AG09319 (cell line): ENCODE results near the gene BLM.
A peak's percentile ranks its signal among the peaks of the same experiment; 100 is the strongest.

Experiments
- DNase-seq: peaks from one replicate; pipeline ENCODE4 v3.0.0-alpha.2; 2010; ENCODE audit warnings: low read depth; ENCODE audit errors: extremely low read depth
- CTCF ChIP-seq: IDR thresholded peaks from 2 replicates; pipeline ENCODE4 v1.5.1; 2011; ENCODE audit warnings: low read depth, mild to moderate bottlenecking, inconsistent platforms, low read length, moderate library complexity

BLM gene

GRCh38 chr15:90760661-90761232 is 43.6 kb downstream of the BLM start:
- no peak for TF ChIP-seq CTCF

DNA sequence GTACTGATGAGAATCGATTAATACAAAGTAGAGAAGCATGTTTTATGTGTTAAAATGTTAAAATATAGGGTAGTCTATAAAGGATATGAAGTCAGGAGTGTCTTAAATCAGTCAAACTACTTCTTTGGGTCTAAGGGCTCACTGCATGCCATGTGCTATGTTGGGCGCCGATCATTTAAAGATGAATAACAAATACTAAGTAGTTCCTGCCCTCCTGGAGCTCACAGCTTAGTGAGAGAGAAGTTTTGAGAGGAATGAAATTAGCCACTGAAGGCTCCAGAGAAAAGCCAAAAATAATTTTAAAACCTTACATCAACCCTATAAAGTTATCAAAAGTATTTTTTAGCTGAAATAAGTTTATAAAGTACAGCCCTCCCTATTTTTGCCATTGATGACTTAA is 44.5 kb downstream of the BLM start:
- no peak for DNase-seq
- no peak for TF ChIP-seq CTCF

More at GRCh38 chr15:90760661-90761232, 43.6 kb downstream of the BLM start:
- no peak for DNase-seq

DNA sequence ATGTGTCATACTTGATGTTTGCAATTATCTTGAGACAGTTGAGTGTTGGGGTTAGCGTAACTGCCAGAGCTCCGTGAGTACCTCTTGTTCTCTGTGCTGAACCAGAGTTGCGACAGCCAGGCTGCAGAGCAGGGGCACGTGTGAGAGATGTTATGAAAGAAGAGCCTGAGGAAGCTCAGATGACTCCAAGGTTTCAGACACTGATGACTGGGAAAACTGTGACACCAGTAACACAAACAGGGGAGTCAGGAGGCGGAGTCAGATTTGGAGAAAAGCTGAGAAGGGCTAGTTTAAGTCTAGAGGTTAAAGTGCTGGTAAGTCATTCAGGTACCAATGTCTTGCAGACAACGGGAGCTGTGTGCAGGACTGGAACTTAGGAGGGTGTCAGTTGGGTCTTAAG is 45.0 kb downstream of the BLM start:
- TF ChIP-seq CTCF, result no peak
- DNase-seq, result peak; percentile 31

- no peak for DNase-seq
These were observed 46.4 kb downstream of the BLM start for GRCh38 chr15:90763366-90764099.

GRCh38 chr15:90765531-90765930 is 48.4 kb downstream of the BLM start:
- TF ChIP-seq CTCF, result no peak
- no peak for DNase-seq

More at GRCh38 chr15:90763366-90764099, 46.4 kb downstream of the BLM start:
- no peak for TF ChIP-seq CTCF

DNA sequence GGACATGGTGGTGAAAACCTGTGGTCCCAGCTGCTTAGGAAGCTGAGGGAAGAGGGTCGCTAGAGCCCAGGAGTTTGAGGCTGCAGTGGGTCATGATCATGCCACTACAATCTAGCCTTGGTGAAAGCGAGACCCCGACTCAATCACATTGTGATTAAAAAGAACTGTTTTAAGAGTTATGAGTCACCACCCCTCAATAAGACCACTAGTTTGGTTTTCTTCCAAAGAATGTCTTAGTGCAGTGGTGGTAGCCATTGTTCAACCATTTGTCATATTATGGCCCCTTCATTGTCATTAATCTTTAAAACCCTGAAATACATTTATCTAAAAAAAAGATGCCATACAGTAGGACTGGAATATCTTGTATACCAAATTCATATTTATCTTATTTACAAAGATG is 48.8 kb downstream of the BLM start:
- no peak for TF ChIP-seq CTCF
- DNase-seq, result no peak

DNA sequence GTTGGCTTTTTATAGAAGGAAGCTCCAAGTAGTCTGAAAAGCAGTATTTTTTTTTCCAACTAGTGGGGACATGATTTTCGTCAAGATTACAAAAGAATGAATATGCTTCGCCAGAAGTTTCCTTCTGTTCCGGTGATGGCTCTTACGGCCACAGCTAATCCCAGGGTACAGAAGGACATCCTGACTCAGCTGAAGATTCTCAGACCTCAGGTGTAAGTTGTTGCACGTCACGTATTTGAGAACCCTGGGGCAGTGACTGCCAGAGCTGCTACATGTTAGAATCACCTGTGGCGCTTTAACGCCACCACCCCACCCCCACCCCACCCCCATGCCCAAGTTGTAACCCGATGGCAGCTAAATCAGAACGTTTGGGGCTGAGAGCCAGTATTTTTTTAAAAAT is 52.2 kb downstream of the BLM start:
- TF ChIP-seq CTCF, result no peak

More for the DNA sequence above, 52.2 kb downstream of the BLM start:
- no peak for DNase-seq
